CD4-positive, alpha-beta T cell treated with Interleukin-15 for 1 hour (primary cell): ENCODE results near the gene FGFRL1.

Experiments used
- DNase-seq: peaks from one replicate; pipeline ENCODE4 v3.0.0-alpha.2; 2020

The FGFRL1 gene

DNA sequence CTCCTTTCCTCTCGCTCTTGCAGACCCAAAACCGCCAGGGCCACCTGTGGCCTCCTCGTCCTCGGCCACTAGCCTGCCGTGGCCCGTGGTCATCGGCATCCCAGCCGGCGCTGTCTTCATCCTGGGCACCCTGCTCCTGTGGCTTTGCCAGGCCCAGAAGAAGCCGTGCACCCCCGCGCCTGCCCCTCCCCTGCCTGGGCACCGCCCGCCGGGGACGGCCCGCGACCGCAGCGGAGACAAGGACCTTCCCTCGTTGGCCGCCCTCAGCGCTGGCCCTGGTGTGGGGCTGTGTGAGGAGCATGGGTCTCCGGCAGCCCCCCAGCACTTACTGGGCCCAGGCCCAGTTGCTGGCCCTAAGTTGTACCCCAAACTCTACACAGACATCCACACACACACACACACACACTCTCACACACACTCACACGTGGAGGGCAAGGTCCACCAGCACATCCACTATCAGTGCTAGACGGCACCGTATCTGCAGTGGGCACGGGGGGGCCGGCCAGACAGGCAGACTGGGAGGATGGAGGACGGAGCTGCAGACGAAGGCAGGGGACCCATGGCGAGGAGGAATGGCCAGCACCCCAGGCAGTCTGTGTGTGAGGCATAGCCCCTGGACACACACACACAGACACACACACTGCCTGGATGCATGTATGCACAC lies 13.6 kb downstream of the FGFRL1 start:
- no peak for DNase-seq

DNA sequence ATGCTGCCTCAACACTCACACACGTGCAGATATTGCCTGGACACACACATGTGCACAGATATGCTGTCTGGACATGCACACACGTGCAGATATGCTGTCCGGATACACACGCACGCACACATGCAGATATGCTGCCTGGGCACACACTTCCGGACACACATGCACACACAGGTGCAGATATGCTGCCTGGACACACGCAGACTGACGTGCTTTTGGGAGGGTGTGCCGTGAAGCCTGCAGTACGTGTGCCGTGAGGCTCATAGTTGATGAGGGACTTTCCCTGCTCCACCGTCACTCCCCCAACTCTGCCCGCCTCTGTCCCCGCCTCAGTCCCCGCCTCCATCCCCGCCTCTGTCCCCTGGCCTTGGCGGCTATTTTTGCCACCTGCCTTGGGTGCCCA lies 14.7 kb downstream of the FGFRL1 start:
- peak; percentile 57 for DNase-seq

DNA sequence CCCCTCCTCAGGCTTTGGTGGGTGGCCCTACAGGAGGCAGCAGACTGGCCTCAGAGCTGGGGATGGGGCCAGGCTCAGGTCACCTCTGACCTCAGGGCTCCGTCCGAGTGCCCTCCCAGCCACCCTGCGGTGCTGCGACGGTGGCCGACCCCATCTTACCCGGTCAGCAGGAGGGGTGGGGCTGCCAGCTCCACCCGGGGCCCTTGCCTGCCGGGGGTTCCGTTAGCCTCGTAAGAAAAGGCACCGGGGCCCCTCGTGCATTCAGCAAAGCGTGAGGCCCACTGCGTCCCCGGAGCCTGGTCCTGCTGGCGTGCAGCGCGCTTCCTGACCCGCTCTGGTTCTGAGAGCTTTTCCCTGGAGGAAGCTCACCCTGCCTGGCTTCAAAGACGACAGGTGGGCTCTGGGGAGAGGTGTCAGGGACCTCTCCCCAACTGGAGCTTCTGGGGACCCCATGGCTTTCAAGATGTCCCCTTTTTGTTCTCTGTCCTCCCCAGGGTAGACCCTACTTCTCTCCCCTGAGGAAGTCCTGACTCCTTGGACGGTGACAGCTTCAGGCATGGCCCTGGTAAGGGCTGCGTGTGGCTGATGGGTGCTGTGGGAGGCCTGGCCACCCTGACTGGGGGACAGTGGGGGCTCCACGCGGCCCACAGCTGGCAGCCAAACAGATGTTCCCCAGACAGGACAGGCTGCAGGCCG lies 15.9 kb downstream of the FGFRL1 start:
- DNase-seq = no peak

- no peak for DNase-seq
Measured at GRCh38 chr4:1027915-1028238, 16.5 kb downstream of the FGFRL1 start.

GRCh38 chr4:1028574-1029220 lies 17.3 kb downstream of the FGFRL1 start:
- DNase-seq = no peak

DNA sequence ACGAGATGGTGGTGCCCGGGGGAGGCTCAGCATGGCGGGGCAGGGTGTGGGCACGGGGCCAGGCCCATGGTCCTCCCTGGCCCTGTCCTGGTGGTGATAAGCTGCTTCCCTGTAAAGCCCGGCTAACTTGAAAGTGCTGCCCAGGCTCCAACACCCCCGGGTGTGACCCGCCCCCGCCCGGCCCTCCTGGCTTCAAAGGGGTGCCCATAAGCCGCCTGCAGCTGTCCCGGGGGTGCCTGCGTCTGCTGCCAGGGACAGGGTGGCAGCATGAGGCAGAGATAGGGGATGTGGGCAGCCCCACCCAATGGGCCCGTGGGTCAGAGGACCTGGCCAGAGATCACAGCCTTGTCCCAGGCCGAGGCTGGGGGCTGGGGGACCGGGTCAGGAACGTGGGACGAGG lies 18.1 kb downstream of the FGFRL1 start:
- DNase-seq = no peak

- DNase-seq = no peak
Measured at GRCh38 chr4:1030031-1030430, 18.6 kb downstream of the FGFRL1 start.

DNA sequence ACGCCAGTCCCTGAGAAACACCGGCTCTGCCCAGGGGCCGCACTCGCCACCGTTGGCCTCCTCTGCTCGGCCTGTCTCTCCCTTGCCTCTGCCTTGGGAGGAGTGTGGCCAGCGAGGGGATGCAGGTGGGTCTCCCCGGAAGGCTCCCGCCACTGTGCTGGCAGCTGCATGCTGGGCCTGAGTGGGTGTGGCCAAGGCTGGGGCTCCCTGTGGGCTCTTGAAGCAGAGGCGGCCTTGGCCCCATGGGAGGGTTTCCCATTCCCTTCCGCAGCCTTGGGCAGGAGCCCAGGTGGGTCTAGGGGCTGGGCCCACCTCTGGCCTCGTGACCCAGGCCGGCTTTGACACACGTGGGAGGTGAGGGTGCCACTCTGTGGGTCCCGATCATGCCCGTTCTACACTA lies 19.1 kb downstream of the FGFRL1 start:
- DNase-seq = no peak

DNA sequence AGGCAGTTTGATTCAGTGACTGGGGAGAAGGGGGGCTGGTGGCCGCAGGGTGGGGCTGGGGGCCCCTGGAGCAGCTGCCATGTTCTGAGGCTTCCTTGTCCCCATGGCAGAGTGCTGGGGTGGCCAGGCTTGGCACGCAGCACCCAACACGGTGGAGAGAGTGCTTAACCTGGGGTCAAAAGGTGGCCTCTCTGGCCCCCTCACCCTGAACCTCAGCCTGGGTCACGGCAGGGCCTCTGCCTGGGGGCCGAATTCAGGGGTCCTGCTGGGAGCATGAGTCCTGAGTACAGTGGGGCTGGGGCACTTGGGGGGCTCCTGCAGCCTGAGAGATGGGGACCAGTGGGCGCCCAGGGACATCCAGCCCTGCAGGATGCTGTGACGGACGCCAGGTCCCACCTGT lies 19.9 kb downstream of the FGFRL1 start:
- DNase-seq = no peak

GRCh38 chr4:1031956-1032795 lies 20.8 kb downstream of the FGFRL1 start:
- no peak for DNase-seq

DNA sequence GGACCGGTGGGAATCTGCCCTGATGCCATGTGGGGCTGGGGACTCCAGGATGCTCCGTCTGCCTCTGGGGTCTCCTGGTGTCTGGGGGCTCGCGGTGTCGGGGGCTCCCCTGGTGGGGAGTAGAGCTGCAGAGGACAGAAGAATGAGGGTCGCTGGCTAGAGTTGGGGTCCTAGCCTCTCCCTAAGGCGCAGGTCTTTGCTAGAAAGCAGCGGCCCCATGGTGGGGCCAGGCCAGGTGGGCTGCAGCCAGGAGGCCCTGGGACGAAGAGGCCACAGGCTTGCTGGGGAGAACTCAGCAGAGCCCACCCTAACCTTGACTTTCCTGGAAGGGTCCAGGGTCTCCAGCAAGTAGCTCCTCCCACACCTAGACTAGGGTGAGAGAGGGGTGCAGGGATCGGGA lies 21.4 kb downstream of the FGFRL1 start:
- no peak for DNase-seq

DNA sequence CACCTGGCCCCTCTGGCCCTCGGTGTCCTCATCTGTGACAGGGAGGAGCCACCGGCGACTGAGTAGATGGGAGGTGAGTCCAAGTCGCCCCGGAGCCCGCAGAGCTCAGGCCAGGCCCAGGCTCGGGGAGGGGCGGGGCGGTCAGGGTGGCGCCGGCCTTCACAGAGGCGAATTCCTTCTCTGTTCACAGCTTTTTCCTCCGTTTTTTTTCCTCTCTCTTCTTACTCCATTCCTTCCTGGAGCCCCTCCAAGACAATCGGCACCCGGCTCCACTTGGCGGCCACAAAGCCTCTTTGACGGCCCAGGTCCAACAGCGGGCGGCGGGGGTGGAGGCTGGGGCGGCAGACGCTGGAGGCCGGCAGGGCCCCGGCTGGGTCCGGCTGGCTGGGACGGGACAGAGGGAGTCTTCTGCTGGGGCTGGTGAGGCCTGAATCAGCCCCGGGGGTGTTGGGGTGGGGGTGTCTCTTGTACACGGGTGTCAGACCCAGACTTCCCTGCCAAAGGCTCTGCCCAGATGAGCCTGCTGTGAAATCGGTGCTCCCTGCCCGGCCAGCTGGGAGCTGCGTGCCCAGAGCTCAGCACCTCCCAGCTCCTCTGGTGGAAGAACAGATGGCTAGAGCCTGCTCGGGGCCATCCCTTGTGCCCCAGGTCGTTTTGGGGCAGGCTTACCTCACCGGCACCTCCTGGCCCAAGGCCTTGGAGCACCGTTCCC lies 22.6 kb downstream of the FGFRL1 start:
- DNase-seq = no peak

GRCh38 chr4:1035510-1035909 lies 24.1 kb downstream of the FGFRL1 start:
- DNase-seq = no peak

GRCh38 chr4:1036095-1036494 lies 24.7 kb downstream of the FGFRL1 start:
- DNase-seq = no peak

GRCh38 chr4:1036976-1037810 lies 25.8 kb downstream of the FGFRL1 start:
- no peak for DNase-seq

GRCh38 chr4:1038948-1039492 lies 27.6 kb downstream of the FGFRL1 start:
- no peak for DNase-seq

- no peak for DNase-seq
Measured at GRCh38 chr4:1039493-1040343, 28.3 kb downstream of the FGFRL1 start.

GRCh38 chr4:1040344-1041146 lies 29.1 kb downstream of the FGFRL1 start:
- no peak for DNase-seq

DNA sequence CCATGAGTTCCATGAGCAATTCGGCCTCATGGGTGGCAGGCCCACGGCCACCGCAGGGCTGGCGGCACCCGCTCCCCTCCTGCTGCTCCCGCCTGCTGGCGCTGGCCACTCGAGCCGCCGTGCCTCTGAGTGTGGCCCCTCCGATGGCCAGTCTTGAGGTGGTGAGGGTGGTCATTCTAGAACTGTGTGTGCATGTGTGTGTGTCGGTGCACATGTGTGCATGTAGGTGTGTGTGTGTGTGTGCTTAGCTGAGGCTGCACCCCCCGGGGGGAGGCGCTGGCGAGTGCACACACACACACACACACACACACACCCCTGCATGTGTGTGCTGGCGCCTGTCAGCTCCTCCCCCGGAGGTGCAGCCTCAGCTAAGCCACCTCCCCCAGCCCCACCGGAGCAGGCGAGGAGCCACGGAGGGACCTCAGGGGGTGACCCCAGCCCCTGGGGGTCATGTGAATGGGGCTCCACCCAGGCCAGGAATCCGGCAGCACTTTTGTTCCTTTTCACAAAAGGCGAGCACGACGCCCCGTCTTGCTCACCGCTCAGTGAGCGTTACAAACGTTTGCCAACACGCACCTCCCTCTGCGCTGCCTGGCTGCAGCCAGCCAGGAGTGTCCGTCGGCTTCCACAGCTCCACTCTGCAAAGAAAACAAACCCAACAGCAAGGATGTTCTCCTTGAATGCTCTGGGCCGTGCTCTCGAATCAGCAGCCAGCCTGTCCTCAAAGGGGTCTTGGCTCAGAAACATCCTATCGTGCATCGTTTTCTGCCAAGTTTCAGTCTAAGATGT lies 29.9 kb downstream of the FGFRL1 start:
- DNase-seq = no peak
